Neural cell (in vitro differentiated cells): ENCODE results near the gene PAK1. TPM values are rescaled to one million over a fixed set of nuclear protein-coding genes. Genes with fewer than 3 reads are reported as not detected.

Experiments used
- H2AFZ ChIP-seq: fragments of 200-600, 300-800 bp; sonication (generic), shearing (Covaris generic); 2 replicates; pipeline ENCODE4 v1.6.0; 2014; ENCODE audit warnings: low read depth, mild to moderate bottlenecking, antibody characterized with exemption, low read length, moderate library complexity
- H3F3A ChIP-seq: fragments of 200-600 bp; shearing (Covaris generic); 2 replicates; pipeline ENCODE4 v1.6.1; 2016; ENCODE audit warnings: mild to moderate bottlenecking, moderate library complexity, mixed read lengths, antibody characterized with exemption, low read length; ENCODE audit not compliant: insufficient read depth, poor library complexity, severe bottlenecking
- H3K27ac ChIP-seq: fragments of 200-600, 300-800 bp; sonication (generic), shearing (Covaris generic); 2 replicates; pipeline ENCODE4 v1.5.1; 2014; ENCODE audit warnings: mild to moderate bottlenecking, low read length, moderate library complexity
- H3K27me3 ChIP-seq: fragments of 300-800, 200-600 bp; sonication (generic), shearing (Covaris generic); 2 replicates; pipeline ENCODE4 v1.6.0; 2014; ENCODE audit warnings: mild to moderate bottlenecking, low read depth, low read length, moderate library complexity; ENCODE audit not compliant: insufficient read depth
- H3K36me3 ChIP-seq: fragments of 300-800, 200-600 bp; sonication (generic), shearing (Covaris generic); 2 replicates; pipeline ENCODE4 v1.5.1; 2014; ENCODE audit warnings: mild to moderate bottlenecking, antibody characterized with exemption, low read length, moderate library complexity; ENCODE audit not compliant: insufficient read depth
- H3K4me2 ChIP-seq: fragments of 300-800, 200-600 bp; sonication (generic), shearing (Covaris generic); 2 replicates; pipeline ENCODE4 v1.6.0; 2014; ENCODE audit warnings: mild to moderate bottlenecking, low read length
- H3K4me3 ChIP-seq: fragments of 300-800, 200-600 bp; sonication (generic), shearing (Covaris generic); 2 replicates; pipeline ENCODE4 v1.5.1; 2014; ENCODE audit warnings: mild to moderate bottlenecking, low read length, moderate library complexity
- H3K79me2 ChIP-seq: fragments of 200-600 bp; shearing (Covaris generic); replicated peaks from 2 replicates; pipeline ENCODE4 v1.6.0; 2014; ENCODE audit warnings: mild to moderate bottlenecking, low read length, moderate library complexity; ENCODE audit not compliant: insufficient read depth
- H3K9ac ChIP-seq: fragments of 300-800, 200-600 bp; sonication (generic), shearing (Covaris generic); 2 replicates; pipeline ENCODE4 v1.6.1; 2016; ENCODE audit warnings: mild to moderate bottlenecking, low read length, mixed read lengths
- H3K9me2 ChIP-seq: fragments of 200-600 bp; shearing (Covaris generic); 2 replicates; pipeline ENCODE4 v1.6.1; 2016; ENCODE audit warnings: mild to moderate bottlenecking, low read length, mixed read lengths; ENCODE audit not compliant: insufficient read depth
- H3K9me3 ChIP-seq: fragments of 200-600, 300-800 bp; sonication (generic), shearing (Covaris generic); 2 replicates; pipeline ENCODE4 v1.6.1; 2016; ENCODE audit warnings: mild to moderate bottlenecking, mixed run types, low read length, moderate library complexity, mixed read lengths
- H4K20me1 ChIP-seq: fragments of 200-600 bp; shearing (Covaris generic); 2 replicates; pipeline ENCODE4 v1.6.1; 2016; ENCODE audit warnings: mild to moderate bottlenecking, mixed run types; ENCODE audit not compliant: insufficient read depth
- CTCF ChIP-seq: fragments of 450-650 bp; IDR thresholded peaks from 2 replicates; pipeline ENCODE4 v1.5.1; 2014; ENCODE audit warnings: antibody characterized with exemption, mild to moderate bottlenecking, moderate library complexity; ENCODE audit not compliant: poor library complexity, severe bottlenecking
- EP300 ChIP-seq: fragments of 450-650 bp; conservative IDR thresholded peaks from 2 replicates; pipeline ENCODE4 v1.6.1; 2014; ENCODE audit warnings: antibody characterized with exemption, mild to moderate bottlenecking, moderate library complexity; ENCODE audit not compliant: poor library complexity, severe bottlenecking
- EZH2 ChIP-seq: fragments of 200-600, 300-800 bp; shearing (Covaris generic), sonication (generic); IDR thresholded peaks from 2 replicates; pipeline ENCODE4 v1.6.1; 2014; ENCODE audit warnings: antibody characterized with exemption, low read length, borderline replicate concordance, mild to moderate bottlenecking; ENCODE audit not compliant: insufficient read depth, poor library complexity, severe bottlenecking
- MXI1 ChIP-seq: fragments of 450-650 bp; conservative IDR thresholded peaks from 2 replicates; pipeline ENCODE4 v1.6.1; 2014; ENCODE audit warnings: antibody characterized with exemption, mild to moderate bottlenecking; ENCODE audit not compliant: poor library complexity, severe bottlenecking
- POLR2AphosphoS5 ChIP-seq: IDR thresholded peaks from 2 replicates; pipeline ENCODE4 v1.6.1; 2012
- RAD21 ChIP-seq: fragments of 450-650 bp; conservative IDR thresholded peaks from 2 replicates; pipeline ENCODE4 v1.6.1; 2014; ENCODE audit warnings: antibody characterized with exemption, mild to moderate bottlenecking, moderate library complexity
- REST ChIP-seq: IDR thresholded peaks from 2 replicates; pipeline ENCODE4 v1.6.1; 2012; ENCODE audit warnings: borderline replicate concordance
- SMC3 ChIP-seq: fragments of 450-650 bp; conservative IDR thresholded peaks from 2 replicates; pipeline ENCODE4 v1.6.1; 2014; ENCODE audit warnings: antibody characterized with exemption, mild to moderate bottlenecking, moderate library complexity; ENCODE audit not compliant: poor library complexity
- TAF1 ChIP-seq: IDR thresholded peaks from 2 replicates; pipeline ENCODE4 v1.6.1; 2012; ENCODE audit warnings: low read depth
- polyA plus RNA-seq: library from polyadenylated mRNA; depleted of rRNA; stranded (reverse); fragments of >200 nt; gene quantifications from 2 replicates; pipeline ENCODE4 v1.2.3, GENCODE V29; 2014

Gene PAK1
- polyA plus RNA-seq, 1 donor from 2014 or later: 65.2 TPM

- TF ChIP-seq CTCF (no peak), TAF1 (no peak), POLR2AphosphoS5 (no peak), EZH2 (no peak), MXI1 (no peak), RAD21 (no peak), SMC3 (no peak), REST (no peak), EP300 (no peak)
- Histone ChIP-seq H3K9me2 (no peaks in the 10 kb centered on the region), H3K27ac (no peak overlapping the region), H3K9me3 (no peaks in the 10 kb centered on the region), H4K20me1 (no peaks in the 10 kb centered on the region), H3K79me2 (peaks cover 5% of the 10 kb centered on the region), H3K4me3 (no peak overlapping the region), H3F3A (no peaks in the 10 kb centered on the region), H3K27me3 (no peaks in the 10 kb centered on the region), H3K9ac (no peak overlapping the region), H3K36me3 (no peaks in the 10 kb centered on the region), H2AFZ (no peak overlapping the region), H3K4me2 (no peak overlapping the region)
Measured at GRCh38 chr11:77425346-77425745, 48.5 kb downstream of the PAK1 start.

GRCh38 chr11:77424644-77425043 lies 49.2 kb downstream of the PAK1 start:
- no peak overlapping the region for H3K27ac ChIP-seq
- no peak overlapping the region for H3K4me3 ChIP-seq
- H3K9me2 ChIP-seq: no peaks in the 10 kb centered on the region
- H3K4me2 ChIP-seq: no peak overlapping the region
- no peak for TF ChIP-seq EP300
- TF ChIP-seq TAF1: no peak
- TF ChIP-seq MXI1: no peak
- TF ChIP-seq REST: no peak
- TF ChIP-seq EZH2: no peak
- TF ChIP-seq POLR2AphosphoS5: no peak
- TF ChIP-seq SMC3: no peak
- no peak for TF ChIP-seq CTCF
- no peak for TF ChIP-seq RAD21
- H3K36me3 ChIP-seq: no peaks in the 10 kb centered on the region
- H3F3A ChIP-seq: no peaks in the 10 kb centered on the region
- no peaks in the 10 kb centered on the region for H3K9me3 ChIP-seq
- no peak overlapping the region for H2AFZ ChIP-seq
- H3K79me2 ChIP-seq: peaks cover 3% of the 10 kb centered on the region
- no peak overlapping the region for H3K9ac ChIP-seq
- no peaks in the 10 kb centered on the region for H3K27me3 ChIP-seq
- no peaks in the 10 kb centered on the region for H4K20me1 ChIP-seq
